HG03045 (cell line): ENCODE measurements around the gene GNAO1.

Source experiments
- ATAC-seq: cut with Tn5 transposase; IDR thresholded peaks from one replicate; pipeline ENCODE4 v1.9.1; 2021; ENCODE audit warnings: mild to moderate bottlenecking, moderate library complexity; ENCODE audit not compliant: unreplicated experiment

GNAO1 gene

GRCh38 chr16:56191156-56191815, at the start of gene GNAO1:
Gene GNAO1 (plus strand): TSS chr16:56191489. CDS start chr16:56192236, 747 bp downstream.
- ATAC-seq: no peak

- no peak for ATAC-seq
Observed at GRCh38 chr16:56143666-56144065, 47.6 kb upstream of the GNAO1 start.

DNA sequence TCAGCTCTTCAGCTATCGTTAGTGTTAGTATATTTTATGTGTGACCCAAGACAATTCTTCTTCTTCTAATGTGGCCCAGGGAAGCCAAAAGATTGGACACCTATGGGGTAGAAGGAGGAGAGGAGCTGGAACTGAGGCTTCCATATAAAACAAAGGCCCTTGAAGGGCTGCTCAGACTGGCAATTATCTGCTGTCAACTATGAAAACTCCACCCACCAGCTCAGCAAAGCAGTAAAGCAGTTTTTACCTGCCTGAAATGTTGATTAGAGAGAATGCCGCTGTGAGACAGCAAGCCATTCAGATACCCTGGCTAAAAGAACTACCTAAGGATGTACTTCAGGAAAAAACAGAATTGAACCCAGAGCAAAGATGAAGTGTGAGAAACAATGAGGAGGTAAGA, 45.9 kb upstream of the GNAO1 start:
- no peak for ATAC-seq

DNA sequence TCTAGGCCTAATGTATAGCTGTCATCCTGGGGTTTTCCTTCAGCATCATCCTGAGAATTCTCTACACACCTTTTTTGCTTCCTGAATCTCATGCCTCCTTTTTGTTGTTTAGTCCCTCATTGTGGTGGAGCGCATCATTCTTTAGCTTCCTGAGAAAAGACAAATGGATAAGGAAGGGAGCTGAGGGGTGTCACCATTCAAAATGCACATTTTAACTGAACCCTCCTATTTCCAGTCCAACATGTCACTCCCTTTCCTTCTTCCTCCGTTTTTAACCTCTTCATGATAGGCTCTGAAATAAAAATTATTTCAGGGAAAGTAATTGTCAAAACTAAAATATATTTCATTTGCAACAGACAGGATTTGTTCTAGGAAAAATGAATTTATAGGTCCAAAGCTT, 39.7 kb upstream of the GNAO1 start:
- no peak for ATAC-seq

- ATAC-seq: no peak
Observed at GRCh38 chr16:56161658-56162057, 29.6 kb upstream of the GNAO1 start.

- ATAC-seq: no peak
Observed at GRCh38 chr16:56163089-56163488, 28.2 kb upstream of the GNAO1 start.

GRCh38 chr16:56163938-56164337, 27.4 kb upstream of the GNAO1 start:
- no peak for ATAC-seq

GRCh38 chr16:56164636-56165035, 26.7 kb upstream of the GNAO1 start:
- no peak for ATAC-seq

GRCh38 chr16:56174411-56174810, 16.9 kb upstream of the GNAO1 start:
- no peak for ATAC-seq

DNA sequence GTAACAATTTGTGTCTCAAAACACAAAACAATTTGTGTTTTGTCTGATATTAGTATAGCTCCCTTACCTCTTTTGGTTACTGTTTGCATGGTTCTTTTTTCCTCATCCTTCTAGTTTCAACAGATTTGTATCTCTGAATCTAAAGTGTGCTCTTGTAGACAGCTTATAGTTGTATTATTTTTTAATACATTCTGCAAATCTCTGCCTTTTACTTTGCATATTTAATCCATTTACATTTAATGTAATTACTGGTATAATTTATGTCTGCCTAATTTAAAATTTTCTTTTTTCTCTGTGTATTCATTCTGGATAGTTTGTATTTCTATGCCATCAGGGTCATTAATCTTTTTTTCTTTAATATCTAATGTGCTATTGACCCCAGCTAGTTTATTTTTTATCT, 9.9 kb upstream of the GNAO1 start:
- ATAC-seq: no peak

DNA sequence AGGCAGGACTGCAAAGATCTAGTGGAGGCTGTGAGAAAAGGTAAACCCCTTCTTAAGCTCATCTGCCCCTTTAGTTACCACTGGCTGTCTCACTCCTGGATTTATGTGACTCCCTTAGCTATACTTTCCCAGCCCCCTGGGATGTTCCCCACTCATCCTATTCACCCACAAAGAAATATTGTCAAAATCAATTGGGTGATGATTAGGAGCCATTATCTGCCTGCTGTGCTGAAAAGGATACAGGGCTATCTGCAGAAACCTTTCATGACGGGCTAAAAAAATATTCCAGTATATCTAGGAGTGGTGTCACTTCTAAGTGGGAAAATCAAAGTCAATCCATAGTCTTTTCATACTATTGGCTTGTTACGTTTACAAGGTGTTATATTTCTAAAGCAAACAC, 8.0 kb upstream of the GNAO1 start:
- ATAC-seq: no peak

GRCh38 chr16:56190048-56190676, 1.1 kb upstream of the GNAO1 start:
- ATAC-seq: no peak

DNA sequence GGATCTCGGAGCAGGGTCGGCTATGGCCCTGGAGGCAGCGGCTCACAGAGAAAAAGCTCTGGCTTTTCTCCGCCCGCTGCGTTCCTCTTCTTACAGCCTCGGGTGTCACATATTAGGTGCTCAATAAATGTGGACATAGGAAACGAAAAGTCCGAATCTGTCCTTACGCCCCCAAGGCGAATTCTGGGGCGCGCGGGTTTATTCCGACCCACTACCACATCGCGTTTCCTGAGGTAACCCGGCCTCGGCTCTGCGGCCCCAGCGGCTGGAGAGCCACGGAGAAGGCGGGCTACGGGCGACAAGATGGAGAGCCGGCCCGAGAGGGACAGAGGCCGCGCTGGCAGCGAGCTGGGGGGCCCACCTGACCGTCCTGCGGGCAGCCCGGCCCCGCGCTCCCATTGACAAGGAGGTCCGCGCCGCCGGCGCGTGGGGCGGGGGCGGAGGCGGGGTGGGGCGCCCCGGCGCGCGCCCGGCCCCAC, 573 bp upstream of the GNAO1 start:
- no peak for ATAC-seq

DNA sequence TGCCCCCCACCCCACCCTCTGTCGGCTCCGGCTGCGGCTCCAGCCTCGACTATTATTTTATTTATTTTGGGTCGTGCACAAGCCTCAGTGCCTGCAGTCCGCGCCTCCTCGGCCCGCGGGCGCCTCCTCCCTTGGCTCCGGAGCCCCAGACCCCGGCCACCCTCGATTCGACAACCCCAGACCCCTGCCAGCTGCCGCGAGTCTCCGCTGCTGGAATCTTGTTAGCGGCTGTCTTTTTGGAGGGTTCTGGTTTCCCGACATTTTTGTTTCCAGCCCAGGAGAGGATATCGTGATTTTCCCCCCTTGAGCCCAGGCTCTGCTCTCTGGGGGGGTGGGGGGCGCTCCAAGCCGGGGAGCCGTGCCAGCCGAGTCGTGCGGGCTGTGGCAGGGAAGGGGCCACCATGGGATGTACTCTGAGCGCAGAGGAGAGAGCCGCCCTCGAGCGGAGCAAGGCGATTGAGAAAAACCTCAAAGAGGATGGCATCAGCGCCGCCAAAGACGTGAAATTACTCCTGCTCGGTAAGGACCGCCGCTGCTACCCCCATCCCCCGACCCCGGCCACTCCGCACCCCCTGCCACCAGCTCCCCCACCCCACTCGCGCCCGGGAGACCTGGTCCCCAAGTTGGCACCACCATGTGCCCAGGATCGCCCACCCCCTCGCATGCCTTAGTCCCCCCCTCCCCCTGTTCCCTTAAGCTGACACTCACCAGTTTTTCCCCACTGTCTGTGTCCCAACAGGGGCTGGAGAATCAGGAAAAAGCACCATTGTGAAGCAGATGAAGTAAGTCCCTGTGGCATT, 746 bp downstream of the GNAO1 start:
- no peak for ATAC-seq

GRCh38 chr16:56192635-56192945, 1.3 kb downstream of the GNAO1 start:
- no peak for ATAC-seq

GRCh38 chr16:56192986-56193945, 2.0 kb downstream of the GNAO1 start:
- ATAC-seq: no peak

DNA sequence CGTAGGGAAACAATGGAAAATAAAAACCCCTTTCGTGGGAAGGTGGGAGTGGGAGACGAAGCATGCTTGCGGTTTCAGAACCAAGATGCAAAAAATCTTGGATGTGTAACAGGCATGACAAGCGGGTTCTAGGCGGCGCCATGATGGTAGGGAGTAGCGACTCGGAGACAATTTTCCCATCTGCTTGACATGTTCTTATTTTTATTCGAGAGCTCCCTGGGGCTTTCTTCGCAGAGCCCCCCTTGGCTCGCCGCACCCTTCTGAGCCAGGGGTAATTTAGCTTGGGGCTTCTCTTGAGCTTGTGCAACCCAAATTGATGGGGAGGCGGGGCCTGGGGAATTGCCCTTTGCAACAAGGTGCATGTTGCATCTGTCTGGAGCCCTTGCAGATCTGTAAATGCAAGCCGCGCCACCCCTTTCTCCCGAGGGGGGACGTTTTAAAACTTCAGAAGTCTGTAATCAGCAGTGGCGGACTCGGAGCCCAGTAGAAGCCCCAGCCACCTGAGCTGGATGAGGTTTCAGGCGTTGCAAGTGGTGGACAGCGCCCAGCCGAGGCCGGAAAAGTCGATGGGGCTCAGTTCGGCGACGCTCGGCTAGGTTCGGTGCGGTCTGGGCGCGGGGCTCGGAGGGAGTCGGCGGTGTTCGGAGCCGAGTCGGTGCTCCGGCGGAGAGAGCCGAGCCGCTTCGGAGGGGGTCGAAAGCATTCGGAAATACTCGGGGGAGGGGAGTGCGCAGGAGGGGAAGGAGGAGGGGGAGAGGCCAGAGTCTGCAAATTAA, 2.9 kb downstream of the GNAO1 start:
- no peak for ATAC-seq

- no peak for ATAC-seq
Observed at GRCh38 chr16:56195151-56195550, 3.9 kb downstream of the GNAO1 start.

DNA sequence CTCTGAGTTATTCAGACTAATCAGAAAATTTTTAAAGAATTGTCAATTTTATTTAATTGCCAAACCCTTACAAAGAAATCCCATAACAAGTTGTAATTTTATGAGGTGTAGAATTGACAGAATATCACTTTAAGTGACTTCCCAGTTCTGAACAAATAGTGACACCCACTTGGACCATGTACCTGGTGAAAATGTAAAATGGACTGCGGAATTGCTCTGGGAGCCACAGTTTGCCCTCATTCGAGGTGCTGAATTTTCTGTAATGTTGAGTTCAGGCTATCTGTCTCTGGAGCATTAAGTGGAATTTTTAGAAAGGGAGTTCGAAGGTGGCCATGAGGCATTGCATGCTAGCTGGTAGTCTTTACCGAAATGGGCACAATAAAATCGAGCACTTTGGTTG, 5.1 kb downstream of the GNAO1 start:
- ATAC-seq: no peak
